Activated T-helper 17 cell treated with anti-CD3 and anti-CD28 coated beads, Interleukin-2, amount 50 U/mL, for 72 hours (primary cell): ENCODE measurements around the gene SLC1A6. TPM values are rescaled to one million over a fixed set of nuclear protein-coding genes. Genes with fewer than 3 reads are reported as not detected.
"Not testable (repeated sequence)": the region's sequence is repeated elsewhere in the genome, so short reads cannot be mapped to it uniquely, and the experiment has no call there.

Experiments used
- ATAC-seq: fragments of 150-1000 bp; cut with Tn5 transposase; replicated peaks from 2 replicates; pipeline ENCODE4 v1.10.0; 2021; ENCODE audit warnings: mild to moderate bottlenecking, moderate library complexity
- H3K27ac Mint-ChIP-seq: one replicate; pipeline ENCODE4 v1.8.0; 2022; ENCODE audit warnings: mixed read lengths
- H3K27me3 Mint-ChIP-seq: one replicate; pipeline ENCODE4 v1.8.0; 2022; ENCODE audit warnings: mixed read lengths
- H3K36me3 Mint-ChIP-seq: one replicate; pipeline ENCODE4 v1.8.0; 2022; ENCODE audit warnings: low read depth, mild to moderate bottlenecking, mixed read lengths
- H3K4me1 Mint-ChIP-seq: one replicate; pipeline ENCODE4 v1.8.0; 2022; ENCODE audit warnings: mixed read lengths
- H3K4me3 Mint-ChIP-seq: one replicate; pipeline ENCODE4 v1.8.0; 2022; ENCODE audit warnings: mild to moderate bottlenecking, mixed read lengths
- H3K9me3 Mint-ChIP-seq: one replicate; pipeline ENCODE4 v1.8.0; 2022; ENCODE audit warnings: mixed read lengths
- total RNA-seq, 2 donors: library from RNA; stranded (reverse); gene quantifications; one replicate each; pipeline ENCODE4 v1.2.3, GENCODE V29; 2022

The SLC1A6 gene
- total RNA-seq: not detected

- no peak within 1 kb of the TSS for H3K27ac Mint-ChIP-seq
- H3K4me3 Mint-ChIP-seq: no peak within 1 kb of the TSS
- ATAC-seq: no peak
- no peaks in the 10 kb centered on the region for H3K9me3 Mint-ChIP-seq
- H3K36me3 Mint-ChIP-seq: no peaks in the 10 kb centered on the region
- H3K4me1 Mint-ChIP-seq: no peaks in the 10 kb centered on the region
- peaks cover 52% of the 10 kb centered on the region for H3K27me3 Mint-ChIP-seq
These were observed at the start of gene SLC1A6 for GRCh38 chr19:14979476-14980255. TSS of gene SLC1A6 (minus strand) at chr19:14979864. CDS start at chr19:14972910, 6,954 bp downstream.

- no peak for ATAC-seq
- H3K36me3 Mint-ChIP-seq: no peaks in the 10 kb centered on the region
- no peak overlapping the region for H3K27ac Mint-ChIP-seq
- no peak overlapping the region for H3K4me3 Mint-ChIP-seq
- H3K4me1 Mint-ChIP-seq: no peaks in the 10 kb centered on the region
- H3K9me3 Mint-ChIP-seq: no peaks in the 10 kb centered on the region
- peaks cover 15% of the 10 kb centered on the region for H3K27me3 Mint-ChIP-seq
These were observed 48.8 kb upstream of the SLC1A6 start for GRCh38 chr19:15028490-15028889.

- Mint-ChIP-seq H3K27me3 (peaks cover 8% of the 10 kb centered on the region), H3K4me3 (no peak overlapping the region), H3K27ac (no peak overlapping the region), H3K36me3 (no peaks in the 10 kb centered on the region), H3K9me3 (no peaks in the 10 kb centered on the region), H3K4me1 (no peaks in the 10 kb centered on the region)
- no peak for ATAC-seq
These were observed 45.6 kb upstream of the SLC1A6 start for GRCh38 chr19:15025217-15025616.

GRCh38 chr19:15022752-15023151 is 43.1 kb upstream of the SLC1A6 start:
- H3K4me1 Mint-ChIP-seq: no peaks in the 10 kb centered on the region

GRCh38 chr19:15021286-15022007 is 41.8 kb upstream of the SLC1A6 start:
- ATAC-seq: no peak
- no peaks in the 10 kb centered on the region for H3K36me3 Mint-ChIP-seq
- H3K4me1 Mint-ChIP-seq: no peaks in the 10 kb centered on the region
- H3K27me3 Mint-ChIP-seq: peaks cover 18% of the 10 kb centered on the region
- no peak overlapping the region for H3K4me3 Mint-ChIP-seq
- H3K9me3 Mint-ChIP-seq: no peaks in the 10 kb centered on the region
- H3K27ac Mint-ChIP-seq: no peak overlapping the region

More at GRCh38 chr19:15022752-15023151, 43.1 kb upstream of the SLC1A6 start:
- H3K36me3 Mint-ChIP-seq: no peaks in the 10 kb centered on the region
- H3K27me3 Mint-ChIP-seq: peaks cover 9% of the 10 kb centered on the region
- no peak overlapping the region for H3K27ac Mint-ChIP-seq
- ATAC-seq: no peak
- H3K4me3 Mint-ChIP-seq: no peak overlapping the region
- no peaks in the 10 kb centered on the region for H3K9me3 Mint-ChIP-seq

GRCh38 chr19:15018836-15019235 is 39.2 kb upstream of the SLC1A6 start:
- peaks cover 27% of the 10 kb centered on the region for H3K27me3 Mint-ChIP-seq
- not testable (repeated sequence) for H3K36me3 Mint-ChIP-seq, H3K27ac Mint-ChIP-seq, H3K4me1 Mint-ChIP-seq, ATAC-seq, H3K4me3 Mint-ChIP-seq, H3K9me3 Mint-ChIP-seq

GRCh38 chr19:15015946-15016542 is 36.4 kb upstream of the SLC1A6 start:
- Mint-ChIP-seq H3K27ac (no peak overlapping the region), H3K4me1 (no peaks in the 10 kb centered on the region), H3K27me3 (peaks cover 37% of the 10 kb centered on the region), H3K9me3 (no peaks in the 10 kb centered on the region), H3K4me3 (no peak overlapping the region), H3K36me3 (no peaks in the 10 kb centered on the region)
- no peak for ATAC-seq

GRCh38 chr19:15014579-15014978 is 34.9 kb upstream of the SLC1A6 start:
- Mint-ChIP-seq H3K27me3 (peaks cover 47% of the 10 kb centered on the region), H3K4me3 (no peak overlapping the region), H3K36me3 (no peaks in the 10 kb centered on the region), H3K4me1 (no peaks in the 10 kb centered on the region), H3K27ac (no peak overlapping the region), H3K9me3 (no peaks in the 10 kb centered on the region)
- ATAC-seq: no peak

- Mint-ChIP-seq H3K27ac (no peak overlapping the region), H3K27me3 (peaks cover 44% of the 10 kb centered on the region), H3K4me1 (no peaks in the 10 kb centered on the region), H3K36me3 (no peaks in the 10 kb centered on the region), H3K9me3 (no peaks in the 10 kb centered on the region), H3K4me3 (no peak overlapping the region)
- no peak for ATAC-seq
These were observed 31.0 kb upstream of the SLC1A6 start for GRCh38 chr19:15010501-15011300.

GRCh38 chr19:15008308-15008707 is 28.6 kb upstream of the SLC1A6 start:
- H3K27ac Mint-ChIP-seq: no peak overlapping the region
- H3K36me3 Mint-ChIP-seq: no peaks in the 10 kb centered on the region
- H3K4me3 Mint-ChIP-seq: no peak overlapping the region
- no peak for ATAC-seq
- peaks cover 40% of the 10 kb centered on the region for H3K27me3 Mint-ChIP-seq
- H3K4me1 Mint-ChIP-seq: no peaks in the 10 kb centered on the region
- H3K9me3 Mint-ChIP-seq: no peaks in the 10 kb centered on the region

GRCh38 chr19:14997981-14998380 is 18.3 kb upstream of the SLC1A6 start:
- Mint-ChIP-seq H3K4me1 (no peaks in the 10 kb centered on the region), H3K27ac (no peak overlapping the region), H3K27me3 (peaks cover 49% of the 10 kb centered on the region), H3K4me3 (no peak overlapping the region), H3K9me3 (no peaks in the 10 kb centered on the region), H3K36me3 (no peaks in the 10 kb centered on the region)
- no peak for ATAC-seq

- no peaks in the 10 kb centered on the region for H3K36me3 Mint-ChIP-seq
- H3K4me1 Mint-ChIP-seq: no peaks in the 10 kb centered on the region
- no peaks in the 10 kb centered on the region for H3K9me3 Mint-ChIP-seq
- H3K27ac Mint-ChIP-seq: no peak overlapping the region
- no peak overlapping the region for H3K4me3 Mint-ChIP-seq
- peaks cover 34% of the 10 kb centered on the region for H3K27me3 Mint-ChIP-seq
- ATAC-seq: no peak
These were observed 13.1 kb upstream of the SLC1A6 start for GRCh38 chr19:14992780-14993179.

GRCh38 chr19:14985133-14985532 is 5.5 kb upstream of the SLC1A6 start:
- Mint-ChIP-seq H3K9me3 (no peaks in the 10 kb centered on the region), H3K36me3 (no peaks in the 10 kb centered on the region), H3K27me3 (peaks cover 28% of the 10 kb centered on the region), H3K27ac (no peak overlapping the region), H3K4me3 (no peak overlapping the region), H3K4me1 (no peaks in the 10 kb centered on the region)
- ATAC-seq: peak; percentile 42

- H3K27me3 Mint-ChIP-seq: peaks cover 52% of the 10 kb centered on the region
- H3K9me3 Mint-ChIP-seq: no peaks in the 10 kb centered on the region
- no peaks in the 10 kb centered on the region for H3K4me1 Mint-ChIP-seq
- H3K27ac Mint-ChIP-seq: no peak overlapping the region
- H3K4me3 Mint-ChIP-seq: no peak overlapping the region
- no peaks in the 10 kb centered on the region for H3K36me3 Mint-ChIP-seq
- ATAC-seq: no peak
These were observed 1.4 kb downstream of the SLC1A6 start for GRCh38 chr19:14978161-14978776.
